A549 treated with DMSO at 1 μM for 4 hours (cell line): Measurements from ENCODE around the gene TRMT10A. TPM values are rescaled to one million over a fixed set of nuclear protein-coding genes. Genes with fewer than 3 reads are reported as not detected.

ENCODE experiments used
- total RNA-seq: library from RNA; stranded (reverse); fragments of 200-300 nt; extraction: Qiagen RNA extraction; gene quantifications from 5 replicates; pipeline ENCODE4 v1.2.3, GENCODE V29; 2022; ENCODE audit warnings: low read depth

TRMT10A gene, protein sequence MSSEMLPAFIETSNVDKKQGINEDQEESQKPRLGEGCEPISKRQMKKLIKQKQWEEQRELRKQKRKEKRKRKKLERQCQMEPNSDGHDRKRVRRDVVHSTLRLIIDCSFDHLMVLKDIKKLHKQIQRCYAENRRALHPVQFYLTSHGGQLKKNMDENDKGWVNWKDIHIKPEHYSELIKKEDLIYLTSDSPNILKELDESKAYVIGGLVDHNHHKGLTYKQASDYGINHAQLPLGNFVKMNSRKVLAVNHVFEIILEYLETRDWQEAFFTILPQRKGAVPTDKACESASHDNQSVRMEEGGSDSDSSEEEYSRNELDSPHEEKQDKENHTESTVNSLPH
- 4.0 to 5.7 TPM (median 5.0 TPM) in 5 replicates for total RNA-seq

DNA sequence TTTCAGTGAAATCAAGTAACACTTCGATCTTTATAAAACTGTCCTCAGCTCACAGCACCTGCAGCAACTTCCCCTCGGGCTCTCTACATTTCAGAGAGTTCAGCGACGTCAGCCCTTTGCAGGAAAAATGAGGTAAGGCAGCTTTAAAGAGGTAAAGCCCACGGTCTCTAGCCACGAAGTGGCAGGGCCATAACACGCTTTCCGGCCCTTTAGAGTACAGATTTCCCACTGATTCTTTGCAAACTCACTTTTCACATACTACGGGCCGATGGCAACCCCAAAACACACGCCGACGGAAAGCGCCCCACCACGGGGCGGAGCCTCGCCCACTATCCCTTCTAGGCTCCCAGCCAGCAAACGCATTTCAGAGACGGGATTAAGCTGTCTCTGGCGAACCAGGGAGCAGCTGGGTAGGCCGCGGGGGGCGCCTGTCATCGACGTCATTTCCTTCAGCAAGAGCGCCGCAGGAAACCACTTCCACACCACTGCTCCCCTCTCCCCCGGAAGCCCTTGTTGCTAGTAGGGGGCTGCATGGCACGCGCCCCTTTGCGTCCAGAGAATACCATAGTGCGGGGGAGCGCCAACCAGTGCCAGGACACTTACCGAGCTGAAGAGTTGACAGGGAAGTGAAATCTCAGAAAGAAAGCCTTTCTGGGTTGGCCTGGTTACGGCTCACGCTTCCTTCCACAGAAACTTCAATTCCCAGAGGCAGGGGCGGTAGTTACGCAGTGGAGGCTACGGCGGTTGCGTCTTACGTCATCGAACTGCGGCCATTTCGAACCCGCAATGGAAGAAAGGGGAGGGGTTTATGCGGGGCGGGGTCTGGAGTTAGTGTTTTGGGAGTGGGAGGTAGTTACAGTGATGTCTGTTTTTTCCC is at the start of gene TRMT10A:
Gene TRMT10A (minus strand): TSS at position 730 of the 877 bp plus-strand sequence. CDS start 4,701 bp downstream, outside the sequence.

DNA sequence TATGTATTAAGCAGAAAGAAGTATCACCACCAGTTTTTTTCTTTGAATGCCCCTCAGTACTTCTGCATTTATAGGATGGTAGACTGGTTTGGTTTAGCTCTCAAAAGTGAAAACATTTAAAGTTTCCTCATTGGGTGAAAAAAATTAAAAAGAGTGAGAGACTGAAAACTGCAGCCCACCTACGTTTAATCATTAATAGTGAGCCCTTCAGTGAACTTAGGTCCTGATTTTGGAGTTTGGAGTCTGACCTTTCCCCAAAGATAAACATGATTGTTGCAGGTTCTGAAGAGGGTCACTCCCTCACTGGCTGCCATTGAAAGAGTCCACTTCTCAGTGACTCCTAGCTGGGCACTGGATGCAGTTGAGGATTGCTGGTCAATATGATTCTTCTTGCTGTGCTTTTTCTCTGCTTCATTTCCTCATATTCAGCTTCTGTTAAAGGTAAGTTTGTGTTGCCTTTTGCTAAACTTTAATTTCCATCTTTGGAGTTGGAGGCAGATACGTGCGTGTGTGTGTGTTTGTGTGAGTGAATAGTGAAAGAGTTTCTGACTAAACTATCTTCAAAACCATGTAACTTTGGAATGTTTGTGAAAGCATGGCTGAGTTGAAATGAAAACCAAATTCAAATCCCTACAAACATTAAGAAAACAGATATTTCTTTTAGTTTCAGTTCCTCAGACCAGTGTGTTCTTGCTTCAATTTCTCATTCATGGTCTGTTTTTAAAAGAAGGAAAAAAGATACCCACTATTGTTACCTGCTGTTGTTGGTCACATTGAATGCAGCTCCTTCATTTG is 10.9 kb upstream of the TRMT10A start, which contains the start of gene MTTP:
Gene MTTP (plus strand): TSS at position 295 of the 795 bp plus-strand sequence. CDS start 86 bp downstream, at position 381.

DNA sequence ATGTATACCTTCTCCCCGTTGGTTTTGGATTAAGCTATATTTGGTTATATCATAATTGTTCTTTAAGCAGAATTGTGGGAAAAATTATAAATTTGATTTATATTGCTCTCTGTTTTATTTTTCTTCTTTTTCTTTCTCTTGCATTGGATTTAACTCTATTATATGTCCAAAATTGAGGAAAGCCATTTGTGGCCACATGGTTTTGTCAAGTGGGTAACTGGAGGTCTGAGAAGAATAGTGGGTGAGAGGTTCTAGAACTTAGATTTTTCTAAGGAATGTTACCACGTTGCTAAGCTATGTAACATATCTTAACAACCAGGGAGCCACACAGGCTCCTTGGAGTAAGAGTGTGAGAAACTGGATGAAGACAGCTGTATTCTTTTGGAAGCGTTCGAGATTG is 53.1 kb downstream of the TRMT10A start, which contains the start of gene C4orf17:
Gene C4orf17 (plus strand): TSS at position 301 of the 400 bp plus-strand sequence. CDS start 2,061 bp downstream, outside the sequence.

Other genes starting within 250 kb of the TRMT10A start
- gene ADH1B, start 242.6 kb downstream of the TRMT10A start, total RNA-seq: not detected in 5 replicates
- not detected in 5 replicates for gene ADH1C, start 211.3 kb downstream of the TRMT10A start, total RNA-seq
- not detected in 5 replicates for gene ADH7, start 128.7 kb downstream of the TRMT10A start, total RNA-seq
- gene C4orf17, start 53.0 kb downstream of the TRMT10A start, total RNA-seq: not detected in 5 replicates
- gene MTTP, start 10.8 kb upstream of the TRMT10A start, total RNA-seq: 0.07 TPM in 1 of 5 replicates, not detected in the others
- gene C4orf54, start 93.8 kb upstream of the TRMT10A start, total RNA-seq: not detected in 5 replicates